Measurements from ENCODE around the gene MEX3A. TPM values are rescaled to one million over a fixed set of nuclear protein-coding genes. Genes with fewer than 3 reads are reported as not detected.
"Not testable (repeated sequence)": the region's sequence is repeated elsewhere in the genome, so short reads cannot be mapped to it uniquely, and the experiment has no call there.

MEX3A gene
- total RNA-seq, 1 donor from 2014 or later: 114 TPM

DNA sequence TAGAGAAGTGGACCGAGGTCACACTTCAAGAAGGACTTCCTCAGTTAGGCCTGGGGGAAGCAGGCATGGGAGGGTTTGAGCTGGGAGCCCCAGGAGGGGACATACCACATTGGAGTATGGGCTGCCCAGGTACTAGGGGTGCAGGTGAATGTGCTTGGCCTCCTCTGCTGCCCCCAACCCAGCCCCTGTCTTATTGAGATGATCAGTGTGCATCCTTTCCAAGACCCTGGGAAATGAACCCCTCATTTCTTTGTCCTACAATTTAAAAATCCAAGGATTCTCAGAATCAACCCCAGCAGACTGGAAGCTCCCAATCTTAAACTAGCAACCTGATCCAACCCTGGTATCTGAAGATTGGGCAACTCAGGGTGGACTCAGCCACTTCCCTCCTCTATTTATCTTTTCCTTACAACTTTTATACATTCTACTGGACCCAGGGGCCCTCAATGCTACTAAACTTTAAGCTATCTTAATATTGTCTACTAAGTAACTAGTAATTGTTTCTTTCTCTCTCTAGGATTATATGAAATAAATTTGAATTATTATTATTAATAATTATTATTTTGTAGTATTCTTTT is 9.1 kb downstream of the MEX3A start:
- Mint-ChIP-seq H3K4me1 (ENCODE audit: low read depth, unreplicated experiment) (peaks cover 43% of the 10 kb centered on the region), H3K27me3 (ENCODE audit: unreplicated experiment) (peaks cover 15% of the 10 kb centered on the region), H3K9me3 (ENCODE audit: unreplicated experiment) (peaks cover 23% of the 10 kb centered on the region), H3K27ac (ENCODE audit: unreplicated experiment) (peak overlapping the region; percentile 70), H3K36me3 (ENCODE audit: unreplicated experiment) (no peaks in the 10 kb centered on the region), H3K4me3 (ENCODE audit: unreplicated experiment) (peak overlapping the region; percentile 67)
- TF ChIP-seq CTCF (IDR thresholded peaks at IDR 0.05; ENCODE audit: partially characterized antibody, unreplicated experiment): no peak
- no peak for DNase-seq

DNA sequence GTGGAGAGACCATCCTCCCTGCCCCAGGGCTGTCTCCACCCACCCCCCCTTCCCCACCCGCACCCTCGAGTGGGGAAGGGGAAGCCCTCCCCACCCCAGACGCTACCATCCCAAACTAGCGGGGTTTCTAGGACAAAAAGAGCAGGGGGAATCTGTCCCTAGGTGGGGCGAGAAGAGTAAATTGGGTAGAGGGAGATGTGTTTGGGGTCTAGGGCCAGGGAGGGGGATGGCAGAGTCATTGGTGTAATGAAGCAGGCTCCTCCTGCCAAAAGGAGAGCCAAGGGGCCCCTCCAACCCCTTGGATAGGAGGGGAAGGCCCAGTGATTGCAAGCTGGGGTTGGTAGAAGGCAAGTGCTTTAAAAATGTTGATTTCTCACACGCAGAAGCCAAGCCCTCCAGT is 10.0 kb downstream of the MEX3A start:
- Mint-ChIP-seq H3K4me3 (ENCODE audit: unreplicated experiment) (peak overlapping the region; percentile 46), H3K27me3 (ENCODE audit: unreplicated experiment) (peaks cover 11% of the 10 kb centered on the region), H3K27ac (ENCODE audit: unreplicated experiment) (no peak overlapping the region), H3K36me3 (ENCODE audit: unreplicated experiment) (no peaks in the 10 kb centered on the region), H3K9me3 (ENCODE audit: unreplicated experiment) (peaks cover 22% of the 10 kb centered on the region), H3K4me1 (ENCODE audit: low read depth, unreplicated experiment) (peaks cover 33% of the 10 kb centered on the region)
- no peak for TF ChIP-seq CTCF (IDR thresholded peaks at IDR 0.05; ENCODE audit: partially characterized antibody, unreplicated experiment)
- no peak for DNase-seq

- not testable (repeated sequence) for H3K36me3 Mint-ChIP-seq (ENCODE audit: unreplicated experiment); DNase-seq; H3K4me3 Mint-ChIP-seq (ENCODE audit: unreplicated experiment); H3K27ac Mint-ChIP-seq (ENCODE audit: unreplicated experiment)
- peaks cover 24% of the 10 kb centered on the region for H3K9me3 Mint-ChIP-seq (ENCODE audit: unreplicated experiment)
- H3K4me1 Mint-ChIP-seq (ENCODE audit: low read depth, unreplicated experiment): peaks cover 29% of the 10 kb centered on the region
- H3K27me3 Mint-ChIP-seq (ENCODE audit: unreplicated experiment): peaks cover 11% of the 10 kb centered on the region
Observed at GRCh38 chr1:156071332-156071816, 10.9 kb downstream of the MEX3A start.

DNA sequence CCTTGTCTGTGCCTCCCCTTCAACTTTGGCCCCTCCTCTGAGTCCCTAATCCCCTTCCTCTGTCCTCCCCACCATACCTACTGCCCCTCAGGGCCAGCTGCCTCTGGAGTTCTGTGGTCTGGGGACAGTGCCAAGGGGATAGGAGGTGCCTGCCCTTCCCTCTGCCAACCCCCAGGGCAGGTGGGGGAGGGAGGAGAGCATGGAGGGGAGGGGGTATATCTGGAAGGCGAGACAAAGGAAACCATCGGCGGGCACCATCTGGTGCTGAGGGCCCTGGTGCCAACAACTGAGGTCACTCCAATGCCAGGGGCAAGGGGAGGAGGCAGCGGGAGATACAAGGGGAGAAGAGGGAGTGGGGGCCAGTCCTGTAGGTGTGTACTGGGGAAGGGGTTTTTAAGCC is 11.7 kb downstream of the MEX3A start:
- no peak for DNase-seq
- Mint-ChIP-seq H3K36me3 (ENCODE audit: unreplicated experiment) (no peaks in the 10 kb centered on the region), H3K27me3 (ENCODE audit: unreplicated experiment) (peaks cover 11% of the 10 kb centered on the region), H3K4me3 (ENCODE audit: unreplicated experiment) (peak overlapping the region; percentile 34), H3K4me1 (ENCODE audit: low read depth, unreplicated experiment) (peaks cover 29% of the 10 kb centered on the region), H3K27ac (ENCODE audit: unreplicated experiment) (no peak overlapping the region), H3K9me3 (ENCODE audit: unreplicated experiment) (peaks cover 24% of the 10 kb centered on the region)
- TF ChIP-seq CTCF (IDR thresholded peaks at IDR 0.05; ENCODE audit: partially characterized antibody, unreplicated experiment): no peak

DNA sequence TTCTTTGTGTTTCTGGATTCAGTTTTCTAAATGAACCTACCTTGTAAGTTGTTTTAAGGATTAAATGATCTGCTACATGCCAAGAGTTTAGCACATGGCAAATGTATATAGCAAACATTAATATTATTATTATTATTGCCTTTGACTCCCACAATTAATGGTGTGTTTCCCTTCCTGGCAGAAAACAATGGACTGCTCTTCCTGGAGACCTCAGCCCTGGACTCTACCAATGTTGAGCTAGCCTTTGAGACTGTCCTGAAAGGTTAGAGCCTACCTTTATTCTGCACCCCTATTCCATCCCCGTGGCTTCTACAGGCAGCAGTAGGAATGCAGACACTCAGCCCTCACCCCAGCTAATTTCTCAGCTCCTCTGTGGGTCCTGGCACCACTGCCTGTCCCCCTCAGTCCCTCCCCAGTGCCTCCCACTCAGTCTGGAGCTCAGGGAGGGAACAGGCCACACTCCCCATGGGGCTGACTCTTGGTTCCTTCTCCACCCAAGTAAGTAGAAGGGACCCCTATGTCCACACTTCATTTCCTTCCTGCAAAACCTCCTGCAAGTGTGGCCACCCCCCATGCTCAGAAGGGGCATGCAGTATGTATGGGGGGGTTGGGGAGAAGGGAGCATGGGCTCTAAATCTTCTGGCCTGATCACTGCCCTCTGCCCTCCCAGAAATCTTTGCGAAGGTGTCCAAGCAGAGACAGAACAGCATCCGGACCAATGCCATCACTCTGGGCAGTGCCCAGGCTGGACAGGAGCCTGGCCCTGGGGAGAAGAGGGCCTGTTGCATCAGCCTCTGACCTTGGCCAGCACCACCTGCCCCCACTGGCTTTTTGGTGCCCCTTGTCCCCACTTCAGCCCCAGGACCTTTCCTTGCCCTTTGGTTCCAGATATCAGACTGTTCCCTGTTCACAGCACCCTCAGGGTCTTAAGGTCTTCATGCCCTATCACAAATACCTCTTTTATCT is 12.5 kb downstream of the MEX3A start:
- Mint-ChIP-seq H3K36me3 (ENCODE audit: unreplicated experiment) (no peaks in the 10 kb centered on the region), H3K4me1 (ENCODE audit: low read depth, unreplicated experiment) (peaks cover 22% of the 10 kb centered on the region), H3K27ac (ENCODE audit: unreplicated experiment) (no peak overlapping the region), H3K27me3 (ENCODE audit: unreplicated experiment) (peaks cover 11% of the 10 kb centered on the region), H3K4me3 (ENCODE audit: unreplicated experiment) (no peak overlapping the region), H3K9me3 (ENCODE audit: unreplicated experiment) (peaks cover 22% of the 10 kb centered on the region)
- TF ChIP-seq CTCF (IDR thresholded peaks at IDR 0.05; ENCODE audit: partially characterized antibody, unreplicated experiment): no peak
- no peak for DNase-seq

Measured in glutamatergic neuron (in vitro differentiated cells).